ENCODE data around the gene DCHS2.

Gene DCHS2

GRCh38 chr4:154329939-154330338, 161.7 kb downstream of the DCHS2 start:
- H2BK12ac ChIP-seq (ENCODE audit: low read length in 2 of 2) = no peak overlapping the region
- H2AFZ ChIP-seq (ENCODE audit: low read depth, low read length) = no peak overlapping the region
- H2AK5ac ChIP-seq (ENCODE audit: low read length, severe bottlenecking) = no peak overlapping the region
- no peak overlapping the region for H3K23ac ChIP-seq (ENCODE audit: low read length in 2 of 2)
- H3K4me3 ChIP-seq (ENCODE audit: insufficient read depth in 1 of 2, low read depth in 1 of 2, low read length in 2 of 2) = no peak overlapping the region
- H4K91ac ChIP-seq (ENCODE audit: low read length) = no peak overlapping the region
- H4K8ac ChIP-seq (ENCODE audit: low read length) = no peak overlapping the region
- 100% methylated on average over 1 of the region's 3 CpGs for WGBS
- H2BK15ac ChIP-seq (ENCODE audit: low read depth, poor library complexity, severe bottlenecking) = no peak overlapping the region
- no peaks in the 10 kb centered on the region for H3K36me3 ChIP-seq (ENCODE audit: control insufficient read depth in 1 of 2, insufficient read depth in 2 of 2, low read depth in 1 of 2, low read length in 2 of 2)
- no peak overlapping the region for H3K4ac ChIP-seq (ENCODE audit: low read depth in 1 of 2, low read length in 2 of 2)
- H3K79me1 ChIP-seq (replicated peaks; ENCODE audit: low read length, poor library complexity, severe bottlenecking) = no peaks in the 10 kb centered on the region
- no peak overlapping the region for H3K14ac ChIP-seq (ENCODE audit: low read length in 2 of 2)
- no peak overlapping the region for H2BK5ac ChIP-seq (ENCODE audit: low read depth, low read length, poor library complexity, severe bottlenecking)
- peak; percentile 71 for DNase-seq
- H2BK120ac ChIP-seq (ENCODE audit: low read depth, low read length) = no peak overlapping the region
- H3K9me3 ChIP-seq (ENCODE audit: control insufficient read depth, low read length) = no peaks in the 10 kb centered on the region
- H3K9ac ChIP-seq (ENCODE audit: low read length) = peak overlapping the region; percentile 54
- H3K18ac ChIP-seq (ENCODE audit: low read depth in 1 of 2, low read length in 2 of 2) = no peak overlapping the region
- no peak overlapping the region for H3K27ac ChIP-seq (ENCODE audit: low read length, poor library complexity, severe bottlenecking)
- peaks cover 7% of the 10 kb centered on the region for H3K4me1 ChIP-seq (ENCODE audit: control insufficient read depth, insufficient read depth, low read depth, low read length)
- H3K4me2 ChIP-seq (ENCODE audit: low read length, poor library complexity, severe bottlenecking) = no peak overlapping the region
- peaks cover 20 to 28% of the 10 kb centered on the region in 2 experiments for H3K27me3 ChIP-seq (ENCODE audit: control insufficient read depth in 1 of 2, insufficient read depth in 1 of 2, low read length in 2 of 2)

- H2BK120ac ChIP-seq (ENCODE audit: low read depth, low read length) = no peak overlapping the region
Observed at GRCh38 chr4:154329268-154329868, 162.2 kb downstream of the DCHS2 start.

DNA sequence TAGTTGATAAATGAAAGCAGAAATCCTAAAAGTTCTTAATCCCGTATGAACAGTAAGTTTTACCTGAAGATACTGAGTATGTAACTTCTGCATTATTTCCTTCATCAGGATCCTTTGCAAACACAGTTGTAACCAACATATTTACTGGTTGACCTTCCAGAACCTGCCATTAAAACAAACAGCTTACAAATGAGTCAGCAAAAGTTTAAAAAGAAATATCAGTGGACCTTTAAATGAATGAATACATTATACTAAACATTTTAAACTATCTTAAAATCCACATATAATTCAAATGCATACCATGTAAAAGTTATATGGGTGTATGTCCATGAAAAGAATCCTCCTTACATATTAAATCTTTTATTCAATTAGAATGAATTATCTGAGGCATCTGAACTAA, 163.6 kb downstream of the DCHS2 start:
- Histone ChIP-seq H2BK15ac (ENCODE audit: low read depth, poor library complexity, severe bottlenecking) (no peak overlapping the region), H3K4ac (ENCODE audit: low read depth in 1 of 2, low read length in 2 of 2) (no peak overlapping the region), H3K4me2 (ENCODE audit: low read length, poor library complexity, severe bottlenecking) (no peak overlapping the region), H3K14ac (ENCODE audit: low read length in 2 of 2) (no peak overlapping the region), H3K27ac (ENCODE audit: low read length, poor library complexity, severe bottlenecking) (no peak overlapping the region), H2AK5ac (ENCODE audit: low read length, severe bottlenecking) (no peak overlapping the region), H2BK5ac (ENCODE audit: low read depth, low read length, poor library complexity, severe bottlenecking) (no peak overlapping the region), H3K23ac (ENCODE audit: low read length in 2 of 2) (no peak overlapping the region), H3K27me3 (ENCODE audit: control insufficient read depth in 1 of 2, insufficient read depth in 1 of 2, low read length in 2 of 2) (peaks cover 16 to 23% of the 10 kb centered on the region in 2 experiments), H4K91ac (ENCODE audit: low read length) (no peak overlapping the region), H2BK12ac (ENCODE audit: low read length in 2 of 2) (no peak overlapping the region), H2BK120ac (ENCODE audit: low read depth, low read length) (no peak overlapping the region), H3K36me3 (ENCODE audit: control insufficient read depth in 1 of 2, insufficient read depth in 2 of 2, low read depth in 1 of 2, low read length in 2 of 2) (no peaks in the 10 kb centered on the region), H2AFZ (ENCODE audit: low read depth, low read length) (no peak overlapping the region), H3K9ac (ENCODE audit: low read length) (no peak overlapping the region), H4K8ac (ENCODE audit: low read length) (no peak overlapping the region), H3K18ac (ENCODE audit: low read depth in 1 of 2, low read length in 2 of 2) (no peak overlapping the region), H3K9me3 (ENCODE audit: control insufficient read depth, low read length) (no peaks in the 10 kb centered on the region), H3K4me1 (ENCODE audit: control insufficient read depth, insufficient read depth, low read depth, low read length) (peaks cover 5% of the 10 kb centered on the region), H3K79me1 (replicated peaks; ENCODE audit: low read length, poor library complexity, severe bottlenecking) (no peaks in the 10 kb centered on the region), H3K4me3 (ENCODE audit: insufficient read depth in 1 of 2, low read depth in 1 of 2, low read length in 2 of 2) (no peak overlapping the region)
- DNase-seq = no peak
- WGBS = 100% methylated on average over 1 of the region's 1 CpG

More at GRCh38 chr4:154329268-154329868, 162.2 kb downstream of the DCHS2 start:
- no peak overlapping the region for H3K27ac ChIP-seq (ENCODE audit: low read length, poor library complexity, severe bottlenecking)
- H3K27me3 ChIP-seq (ENCODE audit: control insufficient read depth in 1 of 2, insufficient read depth in 1 of 2, low read length in 2 of 2) = peaks cover 20 to 28% of the 10 kb centered on the region in 2 experiments
- no peak overlapping the region for H2BK12ac ChIP-seq (ENCODE audit: low read length in 2 of 2)
- no peaks in the 10 kb centered on the region for H3K9me3 ChIP-seq (ENCODE audit: control insufficient read depth, low read length)
- H2BK15ac ChIP-seq (ENCODE audit: low read depth, poor library complexity, severe bottlenecking) = no peak overlapping the region
- H3K4ac ChIP-seq (ENCODE audit: low read depth in 1 of 2, low read length in 2 of 2) = no peak overlapping the region
- no peak overlapping the region for H2AFZ ChIP-seq (ENCODE audit: low read depth, low read length)
- H3K23ac ChIP-seq (ENCODE audit: low read length in 2 of 2) = no peak overlapping the region
- H3K18ac ChIP-seq (ENCODE audit: low read depth in 1 of 2, low read length in 2 of 2) = peak overlapping the region in 1 of 2 experiments; percentile 21
- no peaks in the 10 kb centered on the region for H3K79me1 ChIP-seq (replicated peaks; ENCODE audit: low read length, poor library complexity, severe bottlenecking)
- no peak overlapping the region for H3K4me3 ChIP-seq (ENCODE audit: insufficient read depth in 1 of 2, low read depth in 1 of 2, low read length in 2 of 2)
- WGBS = 72% methylated on average over 9 of the region's 11 CpGs
- no peak overlapping the region for H4K91ac ChIP-seq (ENCODE audit: low read length)
- H2BK5ac ChIP-seq (ENCODE audit: low read depth, low read length, poor library complexity, severe bottlenecking) = no peak overlapping the region
- no peak overlapping the region for H3K4me2 ChIP-seq (ENCODE audit: low read length, poor library complexity, severe bottlenecking)
- no peak overlapping the region for H4K8ac ChIP-seq (ENCODE audit: low read length)
- peak overlapping the region; percentile 54 for H3K9ac ChIP-seq (ENCODE audit: low read length)
- H3K14ac ChIP-seq (ENCODE audit: low read length in 2 of 2) = peak overlapping the region in 1 of 2 experiments; percentile 59
- no peak overlapping the region for H2AK5ac ChIP-seq (ENCODE audit: low read length, severe bottlenecking)
- peaks cover 7% of the 10 kb centered on the region for H3K4me1 ChIP-seq (ENCODE audit: control insufficient read depth, insufficient read depth, low read depth, low read length)
- no peaks in the 10 kb centered on the region for H3K36me3 ChIP-seq (ENCODE audit: control insufficient read depth in 1 of 2, insufficient read depth in 2 of 2, low read depth in 1 of 2, low read length in 2 of 2)
- peak; percentile 29 for DNase-seq

- Histone ChIP-seq H4K91ac (ENCODE audit: low read length) (no peak overlapping the region), H3K18ac (ENCODE audit: low read depth in 1 of 2, low read length in 2 of 2) (no peak overlapping the region), H2BK120ac (ENCODE audit: low read depth, low read length) (no peak overlapping the region), H3K4me3 (ENCODE audit: insufficient read depth in 1 of 2, low read depth in 1 of 2, low read length in 2 of 2) (no peak overlapping the region), H3K36me3 (ENCODE audit: control insufficient read depth in 1 of 2, insufficient read depth in 2 of 2, low read depth in 1 of 2, low read length in 2 of 2) (no peaks in the 10 kb centered on the region), H2AFZ (ENCODE audit: low read depth, low read length) (no peak overlapping the region), H3K4me2 (ENCODE audit: low read length, poor library complexity, severe bottlenecking) (no peak overlapping the region), H2BK5ac (ENCODE audit: low read depth, low read length, poor library complexity, severe bottlenecking) (no peak overlapping the region), H3K9me3 (ENCODE audit: control insufficient read depth, low read length) (peaks cover 13% of the 10 kb centered on the region), H3K4ac (ENCODE audit: low read depth in 1 of 2, low read length in 2 of 2) (no peak overlapping the region), H3K27me3 (ENCODE audit: control insufficient read depth in 1 of 2, insufficient read depth in 1 of 2, low read length in 2 of 2) (no peaks in the 10 kb centered on the region), H3K79me1 (replicated peaks; ENCODE audit: low read length, poor library complexity, severe bottlenecking) (no peaks in the 10 kb centered on the region), H3K23ac (ENCODE audit: low read length in 2 of 2) (no peak overlapping the region), H4K8ac (ENCODE audit: low read length) (no peak overlapping the region), H3K4me1 (ENCODE audit: control insufficient read depth, insufficient read depth, low read depth, low read length) (no peaks in the 10 kb centered on the region), H2BK12ac (ENCODE audit: low read length in 2 of 2) (no peak overlapping the region), H2AK5ac (ENCODE audit: low read length, severe bottlenecking) (no peak overlapping the region), H2BK15ac (ENCODE audit: low read depth, poor library complexity, severe bottlenecking) (no peak overlapping the region), H3K27ac (ENCODE audit: low read length, poor library complexity, severe bottlenecking) (no peak overlapping the region), H3K9ac (ENCODE audit: low read length) (no peak overlapping the region), H3K14ac (ENCODE audit: low read length in 2 of 2) (no peak overlapping the region)
- WGBS = 76% methylated on average over 6 of the region's 6 CpGs
- no peak for DNase-seq
Observed at GRCh38 chr4:154320521-154320920, 171.1 kb downstream of the DCHS2 start.

All from mesenchymal stem cell (in vitro differentiated cells and primary cell).